Liver (tissue), 9 donors: ENCODE data around the gene SELENOF. TPM values are rescaled to one million over a fixed set of nuclear protein-coding genes. Genes with fewer than 3 reads are reported as not detected.

Source experiments
- DNase-seq: peaks from one replicate; pipeline ENCODE4 v3.0.0-alpha.2; 2017; ENCODE audit warnings: low spot score
- H3K27ac ChIP-seq, 2 donors: one replicate each; pipeline ENCODE4 v1.7.0; 2013; ENCODE audit warnings: inconsistent platforms in 2 of 2, low read length in 2 of 2, control low read depth in 1 of 2, low read depth in 1 of 2, mild to moderate bottlenecking in 1 of 2
- H3K27me3 ChIP-seq, 4 donors: one replicate each; pipeline versions ENCODE4 v1.6.1 to v1.7.0; 2013; ENCODE audit warnings: low read length in 3 of 4, inconsistent platforms in 1 of 4, mild to moderate bottlenecking in 1 of 4, moderate library complexity in 1 of 4; ENCODE audit not compliant: control insufficient read depth in 4 of 4, insufficient read depth in 4 of 4
- H3K36me3 ChIP-seq, 4 donors: one replicate each; pipeline versions ENCODE4 v1.6.1 to v1.7.0; 2013; ENCODE audit warnings: low read length in 3 of 4, mild to moderate bottlenecking in 3 of 4, low read depth in 1 of 4, moderate library complexity in 1 of 4; ENCODE audit not compliant: control insufficient read depth in 4 of 4, insufficient read depth in 3 of 4
- H3K4me1 ChIP-seq, 4 donors: one replicate each; pipeline versions ENCODE4 v1.6.1 to v1.7.0; 2013; ENCODE audit warnings: low read length in 3 of 4, mild to moderate bottlenecking in 3 of 4, moderate library complexity in 1 of 4; ENCODE audit not compliant: control insufficient read depth in 4 of 4, insufficient read depth in 4 of 4
- H3K4me3 ChIP-seq, 3 donors: one replicate each; pipeline versions ENCODE4 v1.6.1 to v1.7.0; 2013; ENCODE audit warnings: low read length in 3 of 3, control low read depth in 1 of 3, low read depth in 1 of 3, mild to moderate bottlenecking in 1 of 3
- H3K9ac ChIP-seq, 2 donors: one replicate each; pipeline ENCODE4 v1.7.0; 2013; ENCODE audit warnings: low read length in 2 of 2, mild to moderate bottlenecking in 2 of 2, moderate library complexity in 2 of 2, control low read depth in 1 of 2, low read depth in 1 of 2
- H3K9me3 ChIP-seq, 4 donors: one replicate each; pipeline versions ENCODE4 v1.6.1 to v1.7.0; 2013; ENCODE audit warnings: low read length in 3 of 4; ENCODE audit not compliant: control insufficient read depth in 4 of 4
- ATF3 ChIP-seq: IDR thresholded peaks from 2 replicates; pipeline ENCODE4 v1.6.1; 2016; ENCODE audit warnings: antibody characterized with exemption
- EGR1 ChIP-seq, 2 donors: IDR thresholded peaks; 2 replicates each; pipeline ENCODE4 v1.6.1; 2016 to 2018; ENCODE audit warnings: antibody characterized with exemption in 2 of 2, low read depth in 2 of 2
- FOXA1 ChIP-seq: IDR thresholded peaks from 2 replicates; pipeline ENCODE4 v1.6.1; 2016; ENCODE audit warnings: antibody characterized with exemption
- GABPA ChIP-seq, 2 donors: IDR thresholded peaks in 1 of 2; conservative IDR thresholded peaks in 1 of 2; 2 replicates each; pipeline ENCODE4 v1.6.1; 2016; ENCODE audit warnings: antibody characterized with exemption in 2 of 2, mild to moderate bottlenecking in 1 of 2, moderate library complexity in 1 of 2
- HNF4A ChIP-seq, 2 donors: conservative IDR thresholded peaks; 2 replicates each; pipeline ENCODE4 v1.6.1; 2016; ENCODE audit warnings: antibody characterized with exemption in 2 of 2, mild to moderate bottlenecking in 2 of 2
- HNF4G ChIP-seq: IDR thresholded peaks from 2 replicates; pipeline ENCODE4 v1.6.1; 2016; ENCODE audit warnings: antibody characterized with exemption
- JUND ChIP-seq, 2 donors: IDR thresholded peaks; 2 replicates each; pipeline ENCODE4 v1.6.1; 2016; ENCODE audit warnings: antibody characterized with exemption in 2 of 2
- MAX ChIP-seq: IDR thresholded peaks from 2 replicates; pipeline ENCODE4 v1.6.1; 2016; ENCODE audit warnings: antibody characterized with exemption
- NR2F2 ChIP-seq: IDR thresholded peaks from 2 replicates; pipeline ENCODE4 v1.6.1; 2016; ENCODE audit warnings: antibody characterized with exemption
- RAD21 ChIP-seq, 2 donors: IDR thresholded peaks; 2 replicates each; pipeline ENCODE4 v1.6.1; 2016; ENCODE audit warnings: antibody characterized with exemption in 2 of 2, mild to moderate bottlenecking in 2 of 2
- REST ChIP-seq: IDR thresholded peaks from 2 replicates; pipeline ENCODE4 v1.6.1; 2016; ENCODE audit warnings: antibody characterized with exemption, mild to moderate bottlenecking
- RXRA ChIP-seq, 2 donors: IDR thresholded peaks; 2 replicates each; pipeline ENCODE4 v1.6.1; 2017 to 2018; ENCODE audit warnings: antibody characterized with exemption in 2 of 2, mild to moderate bottlenecking in 1 of 2
- SP1 ChIP-seq: IDR thresholded peaks from 2 replicates; pipeline ENCODE4 v1.6.1; 2018; ENCODE audit warnings: antibody characterized with exemption, mild to moderate bottlenecking
- TAF1 ChIP-seq: conservative IDR thresholded peaks from 2 replicates; pipeline ENCODE4 v1.6.1; 2016; ENCODE audit warnings: antibody characterized with exemption, mild to moderate bottlenecking
- YY1 ChIP-seq: IDR thresholded peaks from 2 replicates; pipeline ENCODE4 v1.6.1; 2016; ENCODE audit warnings: antibody characterized with exemption, mild to moderate bottlenecking
- WGBS: extraction: QIAGEN DNeasy Blood & Tissue Kit; methylation state at CpG from one replicate; pipeline ENCODE4 v1.1.7; 2013; 5-methylcytosine and 5-hydroxymethylcytosine counted together
- polyA plus RNA-seq, 2 donors: library from polyadenylated mRNA; stranded (reverse) in 1 of 2; unstranded in 1 of 2; fragments of 200-250 nt in 1 of 2; fragments of >200 nt in 1 of 2; fragmentation: Nextera tagmentation in 1 of 2; extraction: Ambion mirVana in 1 of 2; gene quantifications; one replicate each; pipeline versions ENCODE4 v1.2.1 to v1.2.3, GENCODE V29; 2013 to 2015
- total RNA-seq, 2 donors: library from RNA; depleted of rRNA; stranded (reverse); fragments of >200 nt; gene quantifications; one replicate each; pipeline ENCODE4 v1.2.3, GENCODE V29; 2014
- TF ChIP-seq, protein P1 (sequence below): IDR thresholded peaks from 2 replicates; pipeline ENCODE4 v1.6.1; 2016; ENCODE audit warnings: antibody characterized with exemption
- donor health status: healthy.
- donor health status: healthy.
- donor health status: healthy.
- donor health status: healthy.
- donor health status: healthy.

Gene SELENOF
- total and polyA plus RNA-seq, 4 donors, result 80.4 to 143 (median 99.7) TPM

GRCh38 chr1:86829321-86829720 is 84.6 kb downstream of the SELENOF start:
- Histone ChIP-seq H3K4me3 (no peak overlapping the region), H3K27ac (no peak overlapping the region), H3K36me3 (no peaks in the 10 kb centered on the region), H3K9me3 (no peaks in the 10 kb centered on the region), H3K4me1 (peaks cover 0 to 2% (median 0%) of the 10 kb centered on the region in 4 donors), H3K9ac (no peak overlapping the region), H3K27me3 (no peaks in the 10 kb centered on the region)
- WGBS, result 92% methylated on average over 3 of the region's 3 CpGs
- no peak for DNase-seq
- no peak for TF ChIP-seq SP1

DNA sequence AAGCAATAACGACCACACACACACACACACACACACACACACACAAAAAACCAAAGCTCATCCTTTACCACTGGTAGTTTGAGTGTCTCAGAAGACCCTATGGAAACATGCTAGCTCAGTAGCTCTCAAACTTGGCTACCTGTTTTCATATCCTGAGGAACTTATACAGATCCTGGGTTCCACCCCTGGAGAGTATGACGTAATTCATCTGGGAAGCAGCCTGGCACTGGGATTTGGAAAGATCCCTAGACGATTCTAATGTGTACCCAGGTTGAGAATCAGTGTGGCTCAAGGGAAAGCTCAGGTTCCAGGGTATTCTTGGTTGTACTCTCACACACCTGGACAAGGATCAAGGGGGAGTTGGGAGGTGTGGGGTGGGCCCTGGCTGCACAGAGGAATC is 85.9 kb downstream of the SELENOF start:
- peak in 1 of 2 donors; percentile 12 for TF ChIP-seq HNF4A (conservative IDR thresholded peaks at IDR 0.05)
- TF ChIP-seq, protein P1, sequence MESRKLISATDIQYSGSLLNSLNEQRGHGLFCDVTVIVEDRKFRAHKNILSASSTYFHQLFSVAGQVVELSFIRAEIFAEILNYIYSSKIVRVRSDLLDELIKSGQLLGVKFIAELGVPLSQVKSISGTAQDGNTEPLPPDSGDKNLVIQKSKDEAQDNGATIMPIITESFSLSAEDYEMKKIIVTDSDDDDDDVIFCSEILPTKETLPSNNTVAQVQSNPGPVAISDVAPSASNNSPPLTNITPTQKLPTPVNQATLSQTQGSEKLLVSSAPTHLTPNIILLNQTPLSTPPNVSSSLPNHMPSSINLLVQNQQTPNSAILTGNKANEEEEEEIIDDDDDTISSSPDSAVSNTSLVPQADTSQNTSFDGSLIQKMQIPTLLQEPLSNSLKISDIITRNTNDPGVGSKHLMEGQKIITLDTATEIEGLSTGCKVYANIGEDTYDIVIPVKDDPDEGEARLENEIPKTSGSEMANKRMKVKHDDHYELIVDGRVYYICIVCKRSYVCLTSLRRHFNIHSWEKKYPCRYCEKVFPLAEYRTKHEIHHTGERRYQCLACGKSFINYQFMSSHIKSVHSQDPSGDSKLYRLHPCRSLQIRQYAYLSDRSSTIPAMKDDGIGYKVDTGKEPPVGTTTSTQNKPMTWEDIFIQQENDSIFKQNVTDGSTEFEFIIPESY, result no peak
- H3K27ac ChIP-seq, result no peak overlapping the region
- DNase-seq, result no peak
- H3K9ac ChIP-seq, result no peak overlapping the region
- no peaks in the 10 kb centered on the region for H3K27me3 ChIP-seq
- H3K4me1 ChIP-seq, result peaks cover 4 to 12% (median 7%) of the 10 kb centered on the region in 4 donors
- WGBS, result 36% methylated on average over 3 of the region's 3 CpGs
- H3K9me3 ChIP-seq, result no peaks in the 10 kb centered on the region
- H3K36me3 ChIP-seq, result no peaks in the 10 kb centered on the region
- H3K4me3 ChIP-seq, result no peak overlapping the region

- no peak for TF ChIP-seq MAX
- no peak for TF ChIP-seq RAD21 (IDR thresholded peaks at IDR 0.05)
- TF ChIP-seq RXRA (IDR thresholded peaks at IDR 0.05), result no peak
- no peak for TF ChIP-seq FOXA1
- no peak for TF ChIP-seq EGR1 (IDR thresholded peaks at IDR 0.05; ENCODE audit: low read depth in 2 of 2)
- no peak for TF ChIP-seq GABPA (IDR thresholded peaks at IDR 0.05 in 1 of 2, conservative IDR thresholded peaks at IDR 0.05 in 1 of 2)
- TF ChIP-seq JUND (IDR thresholded peaks at IDR 0.05), result no peak
- TF ChIP-seq, protein P1, result no peak
- TF ChIP-seq HNF4A (conservative IDR thresholded peaks at IDR 0.05), result no peak
- TF ChIP-seq SP1, result no peak
- TF ChIP-seq REST, result no peak
- no peak for TF ChIP-seq ATF3
- TF ChIP-seq YY1, result no peak
- TF ChIP-seq NR2F2, result no peak
- TF ChIP-seq HNF4G, result no peak
- no peak for TF ChIP-seq TAF1
Observed at GRCh38 chr1:86826856-86827255, 87.1 kb downstream of the SELENOF start.

More at GRCh38 chr1:86826856-86827255, 87.1 kb downstream of the SELENOF start:
- no peak overlapping the region for H3K9ac ChIP-seq
- no peaks in the 10 kb centered on the region for H3K27me3 ChIP-seq
- DNase-seq, result no peak
- H3K27ac ChIP-seq, result no peak overlapping the region
- H3K4me1 ChIP-seq, result peaks cover 4 to 12% (median 7%) of the 10 kb centered on the region in 4 donors
- H3K36me3 ChIP-seq, result no peaks in the 10 kb centered on the region
- H3K4me3 ChIP-seq, result no peak overlapping the region
- H3K9me3 ChIP-seq, result no peaks in the 10 kb centered on the region
